HG03558 (cell line): Measurements from ENCODE around the gene SAMD5.

ENCODE experiments used
- ATAC-seq: cut with Tn5 transposase; IDR thresholded peaks from one replicate; pipeline ENCODE4 v1.9.1; 2021; ENCODE audit warnings: moderate number of reproducible peaks; ENCODE audit not compliant: unreplicated experiment; ENCODE audit errors: extremely low read depth

The SAMD5 gene

GRCh38 chr6:147508042-147508865, at the start of gene SAMD5:
TSS of gene SAMD5 (plus strand) at chr6:147508690. CDS start at chr6:147508929, 239 bp downstream.
- no peak for ATAC-seq

- no peak for ATAC-seq
Measured at GRCh38 chr6:147459780-147460179, 48.7 kb upstream of the SAMD5 start.

- ATAC-seq: no peak
Measured at GRCh38 chr6:147463651-147464050, 44.8 kb upstream of the SAMD5 start.

GRCh38 chr6:147467428-147467827, 41.1 kb upstream of the SAMD5 start:
- ATAC-seq: no peak

GRCh38 chr6:147467886-147468285, 40.6 kb upstream of the SAMD5 start:
- ATAC-seq: no peak

- ATAC-seq: no peak
Measured at GRCh38 chr6:147468634-147469033, 39.9 kb upstream of the SAMD5 start.

- ATAC-seq: no peak
Measured at GRCh38 chr6:147479857-147480256, 28.6 kb upstream of the SAMD5 start.

- no peak for ATAC-seq
Measured at GRCh38 chr6:147486683-147487082, 21.8 kb upstream of the SAMD5 start.

- no peak for ATAC-seq
Measured at GRCh38 chr6:147497472-147497871, 11.0 kb upstream of the SAMD5 start.

- no peak for ATAC-seq
Measured at GRCh38 chr6:147503587-147503986, 4.9 kb upstream of the SAMD5 start.

GRCh38 chr6:147504848-147505247, 3.6 kb upstream of the SAMD5 start:
- ATAC-seq: no peak

- no peak for ATAC-seq
Measured at GRCh38 chr6:147506704-147507114, 1.8 kb upstream of the SAMD5 start.

GRCh38 chr6:147507162-147508041, 1.1 kb upstream of the SAMD5 start:
- no peak for ATAC-seq

- no peak for ATAC-seq
Measured at GRCh38 chr6:147508866-147509608, 547 bp downstream of the SAMD5 start.

- peak; percentile 42 for ATAC-seq
Measured at GRCh38 chr6:147509891-147510290, 1.4 kb downstream of the SAMD5 start.

- ATAC-seq: no peak
Measured at GRCh38 chr6:147510929-147511590, 2.6 kb downstream of the SAMD5 start.

- ATAC-seq: no peak
Measured at GRCh38 chr6:147514831-147515230, 6.3 kb downstream of the SAMD5 start.

- no peak for ATAC-seq
Measured at GRCh38 chr6:147515327-147515726, 6.8 kb downstream of the SAMD5 start.

GRCh38 chr6:147522597-147522996, 14.1 kb downstream of the SAMD5 start:
- ATAC-seq: no peak
